ENCODE measurements around the gene SOCS1.

- TF ChIP-seq POLR2AphosphoS5 (IDR thresholded peaks at IDR 0.05; ENCODE audit: low read depth, low read length), result no peak
- no peak for TF ChIP-seq POLR2A (IDR thresholded peaks at IDR 0.05; ENCODE audit: low read depth, low read length)
These were observed 27.8 kb upstream of the SOCS1 start for GRCh38 chr16:11283820-11284248.

Data from GM12892 (cell line).